Stimulated activated naive CD4-positive, alpha-beta T cell (primary cell): ENCODE results near the gene AGFG1.

Source experiments
- DNase-seq, 6 experiments: peaks; one replicate each; lab custom pipeline; 2025; lab: John Stamatoyannopoulos, UW

AGFG1 gene

GRCh38 chr2:227461811-227462461 lies 10.0 kb upstream of the AGFG1 start:
- DNase-seq, result no peak

GRCh38 chr2:227462462-227462951 lies 9.4 kb upstream of the AGFG1 start:
- DNase-seq, result peak in 1 of 6 experiments; percentile 5

- DNase-seq, result no peak
Measured at GRCh38 chr2:227462972-227463931, 8.7 kb upstream of the AGFG1 start.

GRCh38 chr2:227464361-227464760 lies 7.6 kb upstream of the AGFG1 start:
- DNase-seq, result peak in 3 of 6 experiments; percentile 27 to 56 (median 36)

- DNase-seq, result no peak
Measured at GRCh38 chr2:227464851-227465250, 7.1 kb upstream of the AGFG1 start.

- DNase-seq, result no peak
Measured at GRCh38 chr2:227466887-227467600, 4.9 kb upstream of the AGFG1 start.

GRCh38 chr2:227471412-227471811 lies 544 bp upstream of the AGFG1 start:
- no peak for DNase-seq

- DNase-seq, result peak; percentile 21 to 73 (median 55)
Measured at GRCh38 chr2:227472265-227473121, 537 bp downstream of the AGFG1 start.

GRCh38 chr2:227473122-227473461 lies 1.1 kb downstream of the AGFG1 start:
- DNase-seq, result no peak

GRCh38 chr2:227473806-227474205 lies 1.9 kb downstream of the AGFG1 start:
- DNase-seq, result no peak

GRCh38 chr2:227474410-227474809 lies 2.5 kb downstream of the AGFG1 start:
- no peak for DNase-seq

- DNase-seq, result no peak
Measured at GRCh38 chr2:227477291-227477690, 5.3 kb downstream of the AGFG1 start.

GRCh38 chr2:227479865-227480475 lies 8.0 kb downstream of the AGFG1 start:
- DNase-seq, result peak in 1 of 6 experiments; percentile 20

GRCh38 chr2:227480528-227480927 lies 8.6 kb downstream of the AGFG1 start:
- no peak for DNase-seq

GRCh38 chr2:227482638-227483340 lies 10.8 kb downstream of the AGFG1 start:
- no peak for DNase-seq

GRCh38 chr2:227485429-227485828 lies 13.5 kb downstream of the AGFG1 start:
- no peak for DNase-seq

GRCh38 chr2:227486688-227487087 lies 14.7 kb downstream of the AGFG1 start:
- no peak for DNase-seq

GRCh38 chr2:227488045-227488444 lies 16.1 kb downstream of the AGFG1 start:
- DNase-seq, result no peak

GRCh38 chr2:227491386-227491785 lies 19.4 kb downstream of the AGFG1 start:
- DNase-seq, result no peak

GRCh38 chr2:227493524-227493923 lies 21.6 kb downstream of the AGFG1 start:
- no peak for DNase-seq
